Nephron (organoid): ENCODE measurements around the gene ZFYVE21.

Experiments used
- H3K27ac Mint-ChIP-seq, 3 experiments: 2 replicates each; pipeline ENCODE4 v1.8.0; 2020; ENCODE audit warnings: mixed read lengths in 3 of 3, mild to moderate bottlenecking in 2 of 3, moderate library complexity in 1 of 3
- H3K27me3 Mint-ChIP-seq: 2 replicates; pipeline ENCODE4 v1.8.0; 2021; ENCODE audit warnings: low read depth, mild to moderate bottlenecking, moderate library complexity, mixed read lengths
- H3K36me3 Mint-ChIP-seq: 2 replicates; pipeline ENCODE4 v1.8.0; 2020; ENCODE audit warnings: low read depth, mixed read lengths
- H3K4me1 Mint-ChIP-seq: 2 replicates; pipeline ENCODE4 v1.8.0; 2020; ENCODE audit warnings: mixed read lengths
- H3K4me3 Mint-ChIP-seq, 3 experiments: 2 replicates each; pipeline ENCODE4 v1.8.0; 2020; ENCODE audit warnings: mild to moderate bottlenecking in 3 of 3, mixed read lengths in 3 of 3, moderate library complexity in 2 of 3
- H3K9me3 Mint-ChIP-seq: 2 replicates; pipeline ENCODE4 v1.8.0; 2020; ENCODE audit warnings: mixed read lengths
- CTCF ChIP-seq, 3 experiments: fragments of 200-600 bp; sonication (generic); IDR thresholded peaks; one replicate each; pipeline ENCODE4 v1.5.0; 2021; ENCODE audit warnings: antibody characterized with exemption in 3 of 3; ENCODE audit not compliant: unreplicated experiment in 3 of 3

Gene ZFYVE21

GRCh38 chr14:103714063-103714724 lies 1.4 kb upstream of the ZFYVE21 start:
- no peak overlapping the region for H3K27ac Mint-ChIP-seq
- no peaks in the 10 kb centered on the region for H3K27me3 Mint-ChIP-seq
- H3K4me1 Mint-ChIP-seq, result peaks cover 37% of the 10 kb centered on the region
- peak overlapping the region; percentile 76 to 90 (median 87) for H3K4me3 Mint-ChIP-seq
- no peaks in the 10 kb centered on the region for H3K9me3 Mint-ChIP-seq
- peaks cover 7% of the 10 kb centered on the region for H3K36me3 Mint-ChIP-seq
- no peak for TF ChIP-seq CTCF (IDR thresholded peaks at IDR 0.05; ENCODE audit: unreplicated experiment in 3 of 3)

- TF ChIP-seq CTCF (IDR thresholded peaks at IDR 0.05; ENCODE audit: unreplicated experiment in 3 of 3), result no peak
- peaks cover 51% of the 10 kb centered on the region for H3K4me1 Mint-ChIP-seq
- H3K36me3 Mint-ChIP-seq, result peaks cover 7% of the 10 kb centered on the region
- H3K27ac Mint-ChIP-seq, result peak overlapping the region in 1 of 3 experiments; percentile 53
- no peaks in the 10 kb centered on the region for H3K9me3 Mint-ChIP-seq
- H3K4me3 Mint-ChIP-seq, result peak overlapping the region; percentile 82 to 85 (median 83)
- H3K27me3 Mint-ChIP-seq, result no peaks in the 10 kb centered on the region
Observed at GRCh38 chr14:103716091-103716801, 636 bp downstream of the ZFYVE21 start.

GRCh38 chr14:103716899-103717411 lies 1.3 kb downstream of the ZFYVE21 start:
- Mint-ChIP-seq H3K36me3 (peaks cover 7% of the 10 kb centered on the region), H3K27ac (peak overlapping the region in 1 of 3 experiments; percentile 7), H3K4me1 (peaks cover 55% of the 10 kb centered on the region), H3K4me3 (peak overlapping the region; percentile 82 to 85 (median 83)), H3K27me3 (no peaks in the 10 kb centered on the region), H3K9me3 (no peaks in the 10 kb centered on the region)
- TF ChIP-seq CTCF (IDR thresholded peaks at IDR 0.05; ENCODE audit: unreplicated experiment in 3 of 3), result no peak

- no peak for TF ChIP-seq CTCF (IDR thresholded peaks at IDR 0.05; ENCODE audit: unreplicated experiment in 3 of 3)
- Mint-ChIP-seq H3K27me3 (no peaks in the 10 kb centered on the region), H3K4me1 (peaks cover 54% of the 10 kb centered on the region), H3K27ac (peak overlapping the region; percentile 11 to 29 (median 16)), H3K36me3 (peaks cover 7% of the 10 kb centered on the region), H3K4me3 (peak overlapping the region; percentile 82 to 85 (median 83)), H3K9me3 (no peaks in the 10 kb centered on the region)
Observed at GRCh38 chr14:103718572-103718971, 3.0 kb downstream of the ZFYVE21 start.

- peaks cover 7% of the 10 kb centered on the region for H3K36me3 Mint-ChIP-seq
- H3K27ac Mint-ChIP-seq, result no peak overlapping the region
- H3K4me3 Mint-ChIP-seq, result peak overlapping the region in 2 of 3 experiments; percentile 23 to 53
- TF ChIP-seq CTCF (IDR thresholded peaks at IDR 0.05; ENCODE audit: unreplicated experiment in 3 of 3), result no peak
- H3K27me3 Mint-ChIP-seq, result no peaks in the 10 kb centered on the region
- H3K4me1 Mint-ChIP-seq, result peaks cover 54% of the 10 kb centered on the region
- no peaks in the 10 kb centered on the region for H3K9me3 Mint-ChIP-seq
Observed at GRCh38 chr14:103719751-103720150, 4.1 kb downstream of the ZFYVE21 start.
